Suprapubic skin (tissue), 4 donors: ENCODE data around the gene SGMS2. TPM values are rescaled to one million over a fixed set of nuclear protein-coding genes. Genes with fewer than 3 reads are reported as not detected.
"Not testable (repeated sequence)": the region's sequence is repeated elsewhere in the genome, so short reads cannot be mapped to it uniquely, and the experiment has no call there.

Source experiments
- DNase-seq, 2 donors: peaks; one replicate each; pipeline ENCODE4 v3.0.0-alpha.2; 2019; ENCODE audit warnings: low spot score in 2 of 2
- H3K27ac ChIP-seq: fragments of 200-600 bp; sonication (generic); one replicate; pipeline ENCODE4 v1.5.1; 2019
- H3K27me3 ChIP-seq: fragments of 200-600 bp; sonication (generic); one replicate; pipeline ENCODE4 v1.5.1; 2019
- H3K36me3 ChIP-seq: fragments of 200-600 bp; sonication (generic); one replicate; pipeline ENCODE4 v1.5.1; 2019
- H3K4me1 ChIP-seq: fragments of 200-600 bp; sonication (generic); one replicate; pipeline ENCODE4 v1.5.1; 2019
- H3K4me3 ChIP-seq: fragments of 200-600 bp; sonication (generic); one replicate; pipeline ENCODE4 v1.5.1; 2019; ENCODE audit warnings: mild to moderate bottlenecking
- H3K9me3 ChIP-seq: fragments of 200-600 bp; sonication (generic); one replicate; pipeline ENCODE4 v1.5.1; 2019
- CTCF ChIP-seq, 2 donors: fragments of 200-600 bp in 1 of 2; fragments of 450-650 bp in 1 of 2; sonication (generic) in 1 of 2; IDR thresholded peaks; one replicate each; pipeline ENCODE4 v1.5.1; 2016 to 2019; ENCODE audit warnings: antibody characterized with exemption in 2 of 2, mild to moderate bottlenecking in 1 of 2, moderate library complexity in 1 of 2
- EP300 ChIP-seq: sonication (generic); formaldehyde crosslinking; IDR thresholded peaks from one replicate; pipeline ENCODE4 v1.6.1; 2017; ENCODE audit warnings: antibody characterized with exemption
- POLR2A ChIP-seq, 2 donors: fragments of 450-650 bp; IDR thresholded peaks; one replicate each; pipeline ENCODE4 v1.6.1; 2017; ENCODE audit warnings: antibody characterized with exemption in 2 of 2, mild to moderate bottlenecking in 2 of 2, moderate library complexity in 2 of 2
- POLR2AphosphoS5 ChIP-seq, 3 donors: sonication (generic); formaldehyde crosslinking; IDR thresholded peaks; one replicate each; pipeline ENCODE4 v1.6.1; 2017; ENCODE audit warnings: antibody characterized with exemption in 3 of 3
- whole genome bisulfite sequencing: methylation state at CpG from one replicate; pipeline ENCODE4 v1.1.5; 2018; 5-methylcytosine and 5-hydroxymethylcytosine counted together
- total RNA-seq, 4 donors: library from RNA; depleted of rRNA; stranded (reverse); fragments of >200 nt; gene quantifications; one replicate each; pipeline ENCODE4 v1.1.0, GENCODE V29; 2016

The SGMS2 gene
- total RNA-seq, 4 donors from 2014 or later: 18.3 to 100 (median 66.6) TPM

GRCh38 chr4:107917500-107917899 lies 92.8 kb downstream of the SGMS2 start:
- WGBS: 95% methylated on average over 2 of the region's 2 CpGs
- Histone ChIP-seq H3K27me3 (no peaks in the 10 kb centered on the region), H3K27ac (no peak overlapping the region), H3K4me1 (no peaks in the 10 kb centered on the region), H3K9me3 (peaks cover 5% of the 10 kb centered on the region), H3K4me3 (no peak overlapping the region), H3K36me3 (no peaks in the 10 kb centered on the region)
- DNase-seq: no peak
- TF ChIP-seq POLR2A (IDR thresholded peaks at IDR 0.05): no peak
- no peak for TF ChIP-seq EP300
- no peak for TF ChIP-seq CTCF (IDR thresholded peaks at IDR 0.05)
- TF ChIP-seq POLR2AphosphoS5 (IDR thresholded peaks at IDR 0.05): no peak

- 79% methylated on average over 4 of the region's 4 CpGs for WGBS
- Histone ChIP-seq H3K4me3 (no peak overlapping the region), H3K4me1 (no peaks in the 10 kb centered on the region), H3K27ac (no peak overlapping the region), H3K9me3 (peaks cover 5% of the 10 kb centered on the region), H3K27me3 (no peaks in the 10 kb centered on the region), H3K36me3 (no peaks in the 10 kb centered on the region)
- no peak for TF ChIP-seq EP300
- no peak for TF ChIP-seq CTCF (IDR thresholded peaks at IDR 0.05)
- no peak for TF ChIP-seq POLR2A (IDR thresholded peaks at IDR 0.05)
- no peak for TF ChIP-seq POLR2AphosphoS5 (IDR thresholded peaks at IDR 0.05)
- no peak for DNase-seq
These were observed 98.0 kb downstream of the SGMS2 start for GRCh38 chr4:107922486-107923473.

- H3K9me3 ChIP-seq, H3K36me3 ChIP-seq, H3K27ac ChIP-seq, DNase-seq, H3K4me1 ChIP-seq, H3K27me3 ChIP-seq, H3K4me3 ChIP-seq: not testable (repeated sequence)
These were observed 101.0 kb downstream of the SGMS2 start for GRCh38 chr4:107925713-107926112.

GRCh38 chr4:107926875-107927274 lies 102.1 kb downstream of the SGMS2 start:
- H3K27me3 ChIP-seq, H3K9me3 ChIP-seq, DNase-seq, H3K27ac ChIP-seq, H3K4me3 ChIP-seq, H3K36me3 ChIP-seq: not testable (repeated sequence)
- peaks cover 10% of the 10 kb centered on the region for H3K4me1 ChIP-seq
- WGBS: 84% methylated on average over 4 of the region's 4 CpGs

- Histone ChIP-seq H3K36me3 (no peaks in the 10 kb centered on the region), H3K27ac (peak within 1 kb of the TSS; percentile 68), H3K9me3 (no peaks in the 10 kb centered on the region), H3K27me3 (no peaks in the 10 kb centered on the region), H3K4me3 (peak within 1 kb of the TSS; percentile 80), H3K4me1 (peaks cover 20% of the 10 kb centered on the region)
- DNase-seq: peak; percentile 91 to 95
- 14% methylated on average over 15 of the region's 78 CpGs for WGBS
- TF ChIP-seq CTCF (IDR thresholded peaks at IDR 0.05) (peak in 1 of 2 donors; percentile 27), POLR2A (IDR thresholded peaks at IDR 0.05) (peak in 1 of 2 donors; percentile 21), POLR2AphosphoS5 (IDR thresholded peaks at IDR 0.05) (no peak), EP300 (no peak)
These were observed 106.4 kb downstream of the SGMS2 start, which contains the start of gene CYP2U1 for GRCh38 chr4:107930821-107931774. Gene CYP2U1, plus strand, starts transcription at chr4:107931549. Its CDS starts 95 bp downstream, at chr4:107931644.
